NCI-H2029 (cell line): ENCODE data around the gene RBMS1.
"Not testable (repeated sequence)": the region's sequence is repeated elsewhere in the genome, so short reads cannot be mapped to it uniquely, and the experiment has no call there.

Experiments used
- DNase-seq: peaks from one replicate; lab custom pipeline; 2025; lab: John Stamatoyannopoulos, UW

RBMS1 gene

GRCh38 chr2:160501370-160501769, 7.8 kb upstream of the RBMS1 start:
- no peak for DNase-seq

- no peak for DNase-seq
Observed at GRCh38 chr2:160499865-160500264, 6.3 kb upstream of the RBMS1 start.

- no peak for DNase-seq
Observed at GRCh38 chr2:160498137-160498536, 4.5 kb upstream of the RBMS1 start.

GRCh38 chr2:160494201-160494644, 616 bp upstream of the RBMS1 start:
- DNase-seq, result no peak

GRCh38 chr2:160492401-160493226, 993 bp downstream of the RBMS1 start:
- peak; percentile 35 for DNase-seq

- no peak for DNase-seq
Observed at GRCh38 chr2:160491911-160492371, 1.7 kb downstream of the RBMS1 start.

- no peak for DNase-seq
Observed at GRCh38 chr2:160490733-160491685, 2.6 kb downstream of the RBMS1 start.

GRCh38 chr2:160489111-160489510, 4.5 kb downstream of the RBMS1 start:
- DNase-seq, result no peak

- DNase-seq, result not testable (repeated sequence)
Observed at GRCh38 chr2:160488289-160488688, 5.3 kb downstream of the RBMS1 start.

- no peak for DNase-seq
Observed at GRCh38 chr2:160486341-160486740, 7.3 kb downstream of the RBMS1 start.

- no peak for DNase-seq
Observed at GRCh38 chr2:160484859-160485520, 8.6 kb downstream of the RBMS1 start.

GRCh38 chr2:160482673-160483072, 10.9 kb downstream of the RBMS1 start:
- no peak for DNase-seq

GRCh38 chr2:160479269-160479668, 14.3 kb downstream of the RBMS1 start:
- no peak for DNase-seq

- DNase-seq, result no peak
Observed at GRCh38 chr2:160478660-160479059, 14.9 kb downstream of the RBMS1 start.

GRCh38 chr2:160477032-160477431, 16.6 kb downstream of the RBMS1 start:
- no peak for DNase-seq

GRCh38 chr2:160474891-160475787, 18.5 kb downstream of the RBMS1 start:
- no peak for DNase-seq

- no peak for DNase-seq
Observed at GRCh38 chr2:160474319-160474645, 19.3 kb downstream of the RBMS1 start.

GRCh38 chr2:160473468-160474318, 19.9 kb downstream of the RBMS1 start:
- no peak for DNase-seq

- peak; percentile 18 for DNase-seq
Observed at GRCh38 chr2:160472839-160473251, 20.8 kb downstream of the RBMS1 start.

- no peak for DNase-seq
Observed at GRCh38 chr2:160471950-160472349, 21.7 kb downstream of the RBMS1 start.
